Kidney epithelial cell (primary cell): ENCODE data around the gene HIC1. TPM values are rescaled to one million over a fixed set of nuclear protein-coding genes. Genes with fewer than 3 reads are reported as not detected.

Source experiments
- DNase-seq: peaks from one replicate; pipeline ENCODE4 v3.0.0-alpha.2; 2010; ENCODE audit warnings: low read depth
- H3K27me3 ChIP-seq: 2 replicates; pipeline ENCODE4 v1.6.0; 2011; ENCODE audit warnings: low read length; ENCODE audit not compliant: control insufficient read depth, insufficient read depth
- H3K36me3 ChIP-seq: 2 replicates; pipeline ENCODE4 v1.5.1; 2011; ENCODE audit warnings: low read length; ENCODE audit not compliant: control insufficient read depth, insufficient read depth
- H3K4me3 ChIP-seq: 2 replicates; pipeline ENCODE4 v1.5.1; 2011; ENCODE audit warnings: low read depth, mild to moderate bottlenecking, control low read depth, low read length
- CTCF ChIP-seq: IDR thresholded peaks from 2 replicates; pipeline ENCODE4 v1.5.1; 2011; ENCODE audit warnings: mild to moderate bottlenecking, moderate library complexity, low read length, control low read depth, inconsistent platforms; ENCODE audit not compliant: insufficient read depth, poor library complexity, severe bottlenecking
- total RNA-seq: library from RNA; depleted of rRNA; stranded (reverse); fragments of >200 nt; gene quantifications from 2 replicates; pipeline ENCODE4 v1.2.3, GENCODE V29; 2015

HIC1 gene
- total RNA-seq, 1 donor from 2014 or later = 11.9 TPM

- no peak for TF ChIP-seq CTCF
- peaks cover 1% of the 10 kb centered on the region for H3K36me3 ChIP-seq
- peaks cover 21% of the 10 kb centered on the region for H3K27me3 ChIP-seq
- DNase-seq = no peak
- H3K4me3 ChIP-seq = no peak overlapping the region
These were observed 2.4 kb downstream of the HIC1 start for GRCh38 chr17:2057175-2057759.

- Histone ChIP-seq H3K4me3 (no peak overlapping the region), H3K36me3 (peaks cover 1% of the 10 kb centered on the region), H3K27me3 (peaks cover 21% of the 10 kb centered on the region)
- no peak for TF ChIP-seq CTCF
- no peak for DNase-seq
These were observed 3.1 kb downstream of the HIC1 start for GRCh38 chr17:2057760-2058585.

- TF ChIP-seq CTCF = peak; percentile 68
- Histone ChIP-seq H3K36me3 (peaks cover 1% of the 10 kb centered on the region), H3K27me3 (peaks cover 18% of the 10 kb centered on the region), H3K4me3 (no peak overlapping the region)
- DNase-seq = no peak
These were observed 4.0 kb downstream of the HIC1 start for GRCh38 chr17:2058586-2059546.

DNA sequence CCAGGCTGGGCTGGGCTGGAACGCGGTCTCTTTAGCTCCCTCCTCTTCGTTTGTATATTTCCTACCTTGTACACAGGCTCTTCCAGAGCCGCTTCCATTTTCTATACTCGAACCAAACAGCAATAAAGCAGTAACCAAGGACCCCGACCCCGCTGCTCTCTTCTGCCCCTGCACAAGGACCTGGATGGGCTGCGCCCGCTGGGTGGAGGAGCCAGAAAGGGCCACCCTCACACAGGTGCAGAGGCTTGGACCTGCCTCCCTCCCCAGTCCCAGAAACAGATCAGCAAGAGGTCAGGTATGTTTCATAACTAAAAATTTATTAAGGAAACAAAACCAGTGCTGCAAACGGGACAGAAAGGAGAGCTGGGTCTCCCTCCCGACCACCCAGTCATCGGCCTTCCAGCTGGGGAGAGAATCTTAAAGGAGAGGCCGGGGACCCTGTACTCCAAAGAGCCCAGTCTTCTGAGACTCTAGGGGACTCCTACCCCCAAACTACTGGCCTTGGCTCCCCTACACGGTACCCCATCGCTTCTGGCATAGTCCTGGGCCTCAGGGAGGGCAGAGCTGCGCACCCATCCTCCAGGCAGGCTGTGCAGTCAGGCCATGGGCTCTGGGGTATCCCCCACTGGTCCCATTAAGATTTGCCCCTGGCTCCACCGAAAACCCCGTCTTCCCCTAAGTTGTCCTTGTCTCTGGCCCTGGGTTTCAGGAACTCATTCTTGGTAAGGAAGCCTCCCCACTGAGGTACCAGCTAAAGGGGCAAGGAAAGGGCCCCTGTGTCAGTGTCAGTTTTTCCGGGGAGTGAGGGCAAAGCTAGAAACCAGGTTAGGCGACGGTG is 4.9 kb downstream of the HIC1 start:
- peaks cover 18% of the 10 kb centered on the region for H3K27me3 ChIP-seq
- no peak for TF ChIP-seq CTCF
- DNase-seq = no peak
- H3K4me3 ChIP-seq = no peak overlapping the region
- H3K36me3 ChIP-seq = peaks cover 3% of the 10 kb centered on the region

- DNase-seq = no peak
- no peak overlapping the region for H3K4me3 ChIP-seq
- peaks cover 3% of the 10 kb centered on the region for H3K36me3 ChIP-seq
- no peak for TF ChIP-seq CTCF
- peaks cover 18% of the 10 kb centered on the region for H3K27me3 ChIP-seq
These were observed 5.4 kb downstream of the HIC1 start for GRCh38 chr17:2060385-2060658.
